PC-9 (cell line): Measurements from ENCODE around the gene SEMA3C. TPM values are rescaled to one million over a fixed set of nuclear protein-coding genes. Genes with fewer than 3 reads are reported as not detected.

Experiments
- BruUV-seq: library from RNA; stranded (reverse); fragments of 400-500 nt; replicated peaks from 2 replicates; lab custom pipeline; 2021; lab: Mats Ljungman, UMichigan
- CTCF ChIA-PET: fragments of 300-600 bp; sonication (Branson Sonifier 250); formaldehyde crosslinking; loops from one replicate; lab custom pipeline; 2022; ENCODE audit warnings: antibody characterized with exemption; lab: Charles Lee
- POLR2A ChIA-PET: fragments of 300-600 bp; sonication (Branson Sonifier 250); formaldehyde crosslinking; loops from one replicate; lab custom pipeline; 2022; ENCODE audit warnings: antibody characterized with exemption; ENCODE audit not compliant: unreplicated experiment; lab: Charles Lee
- DNase-seq, 2 experiments: peaks; one replicate each; pipeline versions ENCODE4 v3.0.0 to v3.0.0-alpha.2; 2015 to 2022; ENCODE audit warnings: mixed read lengths in 1 of 2
- H2AFZ ChIP-seq: fragments of 200-600 bp; sonication (generic); 2 replicates; pipeline ENCODE4 v1.8.1; 2017; ENCODE audit warnings: antibody characterized with exemption
- H3F3A ChIP-seq: fragments of 200-600 bp; sonication (generic); 2 replicates; pipeline ENCODE4 v1.8.1; 2017; ENCODE audit warnings: antibody characterized with exemption, mild to moderate bottlenecking, low read depth; ENCODE audit not compliant: insufficient read depth
- H3K27ac ChIP-seq: fragments of 200-600 bp; sonication (generic); 2 replicates; pipeline ENCODE4 v1.6.1; 2016; ENCODE audit warnings: mixed run types
- H3K27me3 ChIP-seq: fragments of 200-600 bp; sonication (generic); 2 replicates; pipeline ENCODE4 v1.6.1; 2016; ENCODE audit warnings: low read depth, mixed run types; ENCODE audit not compliant: insufficient read depth
- H3K36me3 ChIP-seq: fragments of 200-600 bp; sonication (generic); 2 replicates; pipeline ENCODE4 v1.6.1; 2016; ENCODE audit warnings: low read depth, mixed run types
- H3K4me1 ChIP-seq: fragments of 200-600 bp; sonication (generic); replicated peaks from 2 replicates; pipeline ENCODE4 v1.6.1; 2016; ENCODE audit warnings: mixed run types; ENCODE audit not compliant: insufficient read depth
- H3K4me2 ChIP-seq: fragments of 200-600 bp; sonication (generic); 2 replicates; pipeline ENCODE4 v1.6.1; 2017; ENCODE audit warnings: mixed run types
- H3K4me3 ChIP-seq: fragments of 200-600 bp; sonication (generic); 2 replicates; pipeline ENCODE4 v1.6.1; 2016; ENCODE audit warnings: mixed run types
- H3K79me2 ChIP-seq: fragments of 200-600 bp; sonication (generic); 2 replicates; pipeline ENCODE4 v1.6.1; 2017; ENCODE audit warnings: low read depth, mixed run types
- H3K9me2 ChIP-seq: fragments of 200-600 bp; sonication (generic); 2 replicates; pipeline ENCODE4 v1.8.1; 2017; ENCODE audit warnings: mild to moderate bottlenecking; ENCODE audit not compliant: insufficient read depth
- H3K9me3 ChIP-seq: fragments of 200-600 bp; sonication (generic); 2 replicates; pipeline ENCODE4 v1.8.1; 2016; ENCODE audit warnings: low read depth; ENCODE audit not compliant: insufficient read depth
- H4K20me1 ChIP-seq: fragments of 200-600 bp; sonication (generic); 2 replicates; pipeline ENCODE4 v1.8.1; 2017; ENCODE audit not compliant: insufficient read depth
- CTCF ChIP-seq: fragments of 200-600 bp; sonication (generic); conservative IDR thresholded peaks from 2 replicates; pipeline ENCODE4 v1.6.1; 2017; ENCODE audit warnings: mixed run types, antibody characterized with exemption, mild to moderate bottlenecking, moderate library complexity
- EZH2 ChIP-seq: fragments of 200-600 bp; sonication (generic); IDR thresholded peaks from 2 replicates; pipeline ENCODE4 v1.8.0; 2017; ENCODE audit warnings: antibody characterized with exemption, low read depth
- intact Hi-C: fragments of 100-400 bp; cut with micrococcal nuclease; formaldehyde crosslinking; loops from one replicate; pipeline ENCODE4 v1.10.0; 2022; ENCODE audit not compliant: unreplicated experiment
- total RNA-seq: library from RNA; stranded (reverse); gene quantifications from 2 replicates; pipeline ENCODE4 v1.2.3, GENCODE V29; 2021

SEMA3C gene
- total RNA-seq, 1 experiment from 2014 or later = 19.9 TPM

GRCh38 chr7:80908360-80908797 is 10.5 kb downstream of the SEMA3C start:
- Histone ChIP-seq H3K4me2 (no peak overlapping the region), H3K9me3 (no peaks in the 10 kb centered on the region), H3F3A (0 out of 2 replicates have a peak, but pooled peaks cover 6% of the 10 kb centered on the region), H3K79me2 (0 out of 2 replicates have a peak, but pooled peaks cover 4% of the 10 kb centered on the region), H3K4me3 (no peak overlapping the region), H3K36me3 (no peaks in the 10 kb centered on the region), H3K9me2 (no peaks in the 10 kb centered on the region), H2AFZ (no peak overlapping the region), H3K27me3 (no peaks in the 10 kb centered on the region), H4K20me1 (no peaks in the 10 kb centered on the region), H3K27ac (no peak overlapping the region), H3K4me1 (no peaks in the 10 kb centered on the region)
- no TSS peak for BruUV-seq
- no peak for TF ChIP-seq EZH2
- no peak for TF ChIP-seq CTCF
- CTCF ChIA-PET = no interaction called here
- POLR2A ChIA-PET = no interaction called here
- intact Hi-C loops = no loop called here
- no peak for DNase-seq

- H3K4me2 ChIP-seq = no peak overlapping the region
- TF ChIP-seq CTCF (no peak), EZH2 (no peak)
- no peaks in the 10 kb centered on the region for H3K36me3 ChIP-seq
- no peaks in the 10 kb centered on the region for H3K4me1 ChIP-seq
- no peak for DNase-seq
- 0 out of 2 replicates have a peak, but pooled peaks cover 4% of the 10 kb centered on the region for H3K79me2 ChIP-seq
- intact Hi-C loops = no loop called here
- no peaks in the 10 kb centered on the region for H4K20me1 ChIP-seq
- ChIA-PET POLR2A (no interaction called here), CTCF (no interaction called here)
- H3K9me2 ChIP-seq = no peaks in the 10 kb centered on the region
- no peaks in the 10 kb centered on the region for H3K27me3 ChIP-seq
- no peak overlapping the region for H3K27ac ChIP-seq
- 0 out of 2 replicates have a peak, but pooled peaks cover 6% of the 10 kb centered on the region for H3F3A ChIP-seq
- no TSS peak for BruUV-seq
- H2AFZ ChIP-seq = no peak overlapping the region
- no peak overlapping the region for H3K4me3 ChIP-seq
- H3K9me3 ChIP-seq = no peaks in the 10 kb centered on the region
These were observed 11.2 kb downstream of the SEMA3C start for GRCh38 chr7:80907612-80908011.

GRCh38 chr7:80907141-80907601 is 11.7 kb downstream of the SEMA3C start:
- H3K9me3 ChIP-seq = no peaks in the 10 kb centered on the region
- H3K79me2 ChIP-seq = 0 out of 2 replicates have a peak, but pooled peaks cover 4% of the 10 kb centered on the region
- intact Hi-C loops = no loop called here
- H3K36me3 ChIP-seq = no peaks in the 10 kb centered on the region
- TF ChIP-seq CTCF (no peak), EZH2 (no peak)
- BruUV-seq = no TSS peak
- no peaks in the 10 kb centered on the region for H3K9me2 ChIP-seq
- DNase-seq = no peak
- H2AFZ ChIP-seq = no peak overlapping the region
- ChIA-PET CTCF (no interaction called here), POLR2A (no interaction called here)
- H3F3A ChIP-seq = 0 out of 2 replicates have a peak, but pooled peaks cover 6% of the 10 kb centered on the region
- H3K4me1 ChIP-seq = no peaks in the 10 kb centered on the region
- no peak overlapping the region for H3K27ac ChIP-seq
- no peak overlapping the region for H3K4me3 ChIP-seq
- no peak overlapping the region for H3K4me2 ChIP-seq
- H4K20me1 ChIP-seq = no peaks in the 10 kb centered on the region
- no peaks in the 10 kb centered on the region for H3K27me3 ChIP-seq
